ENCODE measurements around the gene SAXO1. TPM values are rescaled to one million over a fixed set of nuclear protein-coding genes. Genes with fewer than 3 reads are reported as not detected.
"Not testable (repeated sequence)": the region's sequence is repeated elsewhere in the genome, so short reads cannot be mapped to it uniquely, and the experiment has no call there.

SAXO1 gene
- total RNA-seq, 2 donors from 2014 or later = not detected

DNA sequence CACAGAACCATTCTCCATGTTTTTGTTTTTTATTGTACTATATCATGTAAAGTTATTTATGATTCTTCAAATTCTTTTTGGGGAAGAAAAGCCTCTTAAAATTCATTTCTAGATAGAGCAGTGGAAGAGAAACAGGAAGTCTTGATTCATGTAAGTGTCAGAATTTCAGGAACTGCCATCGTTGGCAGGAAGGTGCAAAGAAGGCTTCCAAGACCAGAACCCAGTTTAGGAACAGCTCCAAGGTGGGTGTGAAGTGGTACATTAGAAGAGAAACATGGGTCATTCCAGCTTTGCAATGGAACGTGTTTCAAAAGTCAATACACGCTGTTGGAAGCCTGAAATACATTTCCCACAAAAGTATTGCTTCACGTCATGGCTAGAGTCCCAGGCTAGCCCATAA lies 14.8 kb downstream of the SAXO1 start:
- no peak for ATAC-seq
- DNase-seq = no peak
- intact Hi-C loops (cut with DNase I, micrococcal nuclease) = no loop called here

GRCh38 chr9:19009391-19009965 lies 23.5 kb downstream of the SAXO1 start:
- no peak for ATAC-seq
- intact Hi-C loops (cut with DNase I, micrococcal nuclease) = no loop called here

GRCh38 chr9:19000133-19000532 lies 32.9 kb downstream of the SAXO1 start:
- ATAC-seq (no peak), DNase-seq (no peak)
- intact Hi-C loops (cut with DNase I, micrococcal nuclease) = no loop called here

More at GRCh38 chr9:19009391-19009965, 23.5 kb downstream of the SAXO1 start:
- no peak for DNase-seq

DNA sequence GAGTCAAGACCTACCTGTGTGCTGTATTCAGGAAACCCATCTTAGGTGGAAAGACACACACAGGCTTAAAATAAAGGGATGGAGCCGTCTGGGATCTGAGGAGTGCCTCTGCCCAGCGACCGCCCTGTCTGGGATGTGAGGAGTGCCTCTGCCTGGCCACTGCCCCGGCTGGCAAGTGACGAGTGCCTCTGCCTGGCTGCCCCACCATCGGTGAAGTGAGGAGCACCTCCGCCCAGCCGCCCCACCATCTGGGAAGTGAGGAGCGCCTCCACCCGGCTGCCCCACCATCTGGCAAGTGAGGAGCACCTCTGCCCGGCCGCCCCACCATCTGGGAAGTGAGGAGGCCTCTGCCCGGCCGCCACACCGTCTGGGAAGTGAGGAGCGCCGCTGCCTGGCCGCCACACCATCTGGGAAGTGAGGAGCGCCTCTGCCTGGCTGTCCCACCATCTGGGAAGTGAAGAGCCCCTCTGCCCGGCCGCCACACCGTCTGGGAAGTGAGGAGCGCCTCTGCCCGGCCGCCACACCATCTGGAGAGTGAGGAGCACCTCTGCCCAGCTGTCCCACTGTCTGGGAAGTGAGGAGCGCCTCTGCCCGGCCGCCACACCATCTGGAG lies 33.7 kb downstream of the SAXO1 start:
- DNase-seq = no peak
- intact Hi-C loops (cut with DNase I, micrococcal nuclease) = no loop called here
- ATAC-seq = no peak

DNA sequence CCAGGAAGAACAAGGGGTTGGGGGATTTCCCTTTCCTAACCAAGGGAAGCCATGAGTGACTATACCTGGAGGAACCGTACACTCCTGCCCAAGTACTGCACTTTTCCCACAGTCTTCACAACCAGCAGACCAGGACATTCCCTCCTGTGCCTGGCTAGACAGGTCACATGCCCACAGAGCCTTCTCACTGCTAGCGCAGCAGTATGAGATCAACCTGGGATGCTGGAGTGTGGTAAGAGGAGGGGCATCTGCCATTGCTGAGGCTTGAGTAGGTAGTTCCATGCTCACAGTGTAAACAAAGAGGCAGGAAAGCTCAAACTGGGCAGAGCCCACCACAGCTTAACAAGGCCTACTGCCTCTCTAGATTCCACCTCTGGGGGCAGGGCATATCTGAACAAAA lies 35.9 kb downstream of the SAXO1 start:
- DNase-seq (no peak), ATAC-seq (no peak)
- intact Hi-C loops (cut with DNase I, micrococcal nuclease) = no loop called here

DNA sequence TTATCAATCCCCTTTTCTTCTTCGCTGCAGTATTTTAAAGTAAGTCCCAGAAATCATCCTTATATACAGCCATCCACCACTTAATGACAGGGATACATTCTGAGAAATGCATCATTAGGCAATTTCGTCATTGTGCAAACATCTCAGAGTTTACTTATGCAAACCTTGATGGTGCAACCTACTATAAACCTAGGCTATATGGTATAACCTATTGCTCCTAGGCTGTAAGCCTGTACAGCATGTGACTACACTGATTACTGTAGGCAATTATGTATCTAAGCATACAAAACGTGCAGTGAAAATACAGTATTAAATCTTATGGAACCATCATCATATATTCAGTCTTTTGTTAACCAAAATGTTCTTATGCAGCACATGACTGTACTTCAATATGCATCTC lies 36.8 kb downstream of the SAXO1 start:
- peak; percentile 97 for ATAC-seq
- intact Hi-C loops (cut with DNase I, micrococcal nuclease) = no loop called here
- DNase-seq = no peak

DNA sequence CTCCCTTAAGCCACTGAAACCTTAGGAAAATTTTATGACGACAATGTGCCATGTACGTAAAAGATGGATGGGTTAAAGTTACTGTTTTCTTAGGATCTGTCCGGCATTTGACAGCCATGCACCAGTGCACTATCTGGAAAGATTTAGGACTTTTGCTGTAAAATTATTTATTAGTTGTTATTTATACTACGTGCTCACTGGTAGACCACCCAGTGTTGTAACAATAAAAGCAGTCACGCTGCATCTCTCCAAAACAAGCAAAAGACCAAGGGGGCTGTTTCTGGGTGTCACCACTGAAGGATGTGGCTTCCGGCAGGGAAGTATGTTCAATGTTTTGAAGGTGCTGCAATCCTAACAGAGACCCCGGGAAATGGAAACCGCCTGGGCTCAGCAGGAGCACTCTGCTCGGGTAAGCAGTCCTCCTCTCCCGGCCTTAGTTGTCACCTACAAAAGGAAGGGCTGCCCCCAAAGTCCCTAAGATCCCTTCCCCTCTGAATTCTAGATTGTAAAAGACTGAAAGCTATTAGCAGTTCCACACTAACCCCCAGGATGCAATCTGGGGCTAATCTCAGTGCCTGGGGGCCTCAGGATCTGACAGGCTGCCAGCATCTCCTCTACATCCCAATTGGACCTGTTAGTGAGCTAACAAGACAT lies 38.6 kb downstream of the SAXO1 start:
- DNase-seq = no peak
- no peak for ATAC-seq
- intact Hi-C loops (cut with DNase I, micrococcal nuclease) = no loop called here

DNA sequence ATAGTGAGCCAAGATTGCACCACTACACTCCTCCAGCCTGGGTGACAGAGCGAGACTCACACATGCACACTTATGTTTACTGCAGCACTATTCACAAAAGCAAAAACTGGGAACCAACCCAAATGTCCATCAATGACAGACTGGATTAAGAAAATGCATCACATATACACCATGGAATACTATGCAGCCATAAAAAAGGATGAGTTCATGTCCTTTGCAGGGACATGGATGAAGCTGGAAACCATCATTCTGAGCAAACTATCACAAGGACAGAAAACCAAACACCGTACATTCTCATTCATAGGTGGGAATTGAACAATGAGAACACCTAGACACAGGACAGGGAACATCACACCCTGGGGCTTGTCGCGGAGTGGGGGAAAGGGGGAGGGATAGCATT lies 41.8 kb downstream of the SAXO1 start:
- ATAC-seq; intact Hi-C loops (cut with DNase I, micrococcal nuclease); DNase-seq: not testable (repeated sequence)

- intact Hi-C loops (cut with DNase I, micrococcal nuclease) = no loop called here
- ATAC-seq = no peak
- no peak for DNase-seq
Observed at GRCh38 chr9:18990494-18990893, 42.5 kb downstream of the SAXO1 start.

DNA sequence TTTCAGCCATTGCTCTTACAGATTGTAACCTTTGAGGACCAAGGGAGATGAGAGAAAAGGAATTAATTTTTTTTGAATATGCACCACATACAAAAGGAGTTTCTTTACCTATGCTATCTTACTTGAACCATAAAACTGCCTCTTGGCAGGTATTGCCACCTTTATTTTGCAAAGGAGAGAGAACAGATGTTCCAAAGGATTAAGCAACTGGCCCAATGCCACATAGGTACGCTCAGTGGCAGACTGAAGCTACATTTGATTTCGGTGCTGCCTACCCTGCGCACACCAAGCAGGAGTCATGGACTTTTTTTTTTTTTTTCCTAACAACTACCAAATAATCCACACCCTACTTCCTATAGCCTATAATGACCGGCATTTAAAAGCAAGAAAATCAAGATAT lies 43.1 kb downstream of the SAXO1 start:
- DNase-seq (no peak), ATAC-seq (peak; percentile 75)
- intact Hi-C loops (cut with DNase I, micrococcal nuclease) = no loop called here

DNA sequence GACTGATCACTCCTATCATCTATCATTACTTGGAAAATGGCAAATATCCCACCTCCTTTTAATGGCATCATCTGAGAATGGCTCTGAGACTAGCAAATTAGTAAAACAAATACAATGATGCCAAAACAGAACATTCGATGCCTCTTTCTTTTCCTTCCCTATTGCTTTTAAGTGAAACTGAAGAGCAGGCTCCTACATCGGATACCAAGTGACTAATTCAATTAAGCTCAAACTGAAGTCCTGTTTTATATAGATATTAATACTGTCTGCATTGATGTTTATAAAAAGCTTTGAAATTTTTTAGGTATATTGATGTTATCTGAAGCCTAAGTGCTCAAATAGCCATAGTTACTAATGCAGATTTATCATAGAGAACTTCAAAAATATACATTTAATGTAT lies 43.9 kb downstream of the SAXO1 start:
- intact Hi-C loops (cut with DNase I, micrococcal nuclease) = no loop called here
- no peak for DNase-seq
- ATAC-seq = no peak

DNA sequence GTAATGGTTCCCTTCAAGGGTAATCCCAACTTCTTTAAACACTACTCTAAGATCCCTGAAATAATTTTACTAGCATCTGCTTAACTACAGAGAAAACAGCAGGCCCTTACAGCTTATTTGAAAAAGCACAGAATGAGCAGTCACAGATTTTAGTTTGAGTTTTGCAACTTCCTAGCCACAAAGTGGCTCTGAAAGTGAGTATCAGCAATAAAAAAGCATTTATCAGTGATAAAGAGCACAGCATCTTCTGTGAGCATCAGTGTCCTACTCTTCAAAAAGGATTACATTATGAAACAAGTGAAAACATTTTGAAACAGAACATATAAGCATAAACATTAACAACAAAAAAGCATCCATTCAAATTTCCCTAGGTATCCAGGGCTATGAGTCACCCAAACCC lies 45.0 kb downstream of the SAXO1 start:
- DNase-seq (no peak), ATAC-seq (no peak)
- intact Hi-C loops (cut with DNase I, micrococcal nuclease) = no loop called here

GRCh38 chr9:18985996-18986395 lies 47.0 kb downstream of the SAXO1 start:
- intact Hi-C loops (cut with DNase I, micrococcal nuclease) = no loop called here
- DNase-seq (no peak), ATAC-seq (no peak)

GRCh38 chr9:18985464-18985951 lies 47.5 kb downstream of the SAXO1 start:
- ATAC-seq (no peak), DNase-seq (no peak)
- intact Hi-C loops (cut with DNase I, micrococcal nuclease) = no loop called here

GRCh38 chr9:18982262-18982620 lies 50.8 kb downstream of the SAXO1 start:
- ATAC-seq (no peak), DNase-seq (peak in 1 of 2 donors; percentile 12)
- intact Hi-C loops (cut with DNase I, micrococcal nuclease) = no loop called here

DNA sequence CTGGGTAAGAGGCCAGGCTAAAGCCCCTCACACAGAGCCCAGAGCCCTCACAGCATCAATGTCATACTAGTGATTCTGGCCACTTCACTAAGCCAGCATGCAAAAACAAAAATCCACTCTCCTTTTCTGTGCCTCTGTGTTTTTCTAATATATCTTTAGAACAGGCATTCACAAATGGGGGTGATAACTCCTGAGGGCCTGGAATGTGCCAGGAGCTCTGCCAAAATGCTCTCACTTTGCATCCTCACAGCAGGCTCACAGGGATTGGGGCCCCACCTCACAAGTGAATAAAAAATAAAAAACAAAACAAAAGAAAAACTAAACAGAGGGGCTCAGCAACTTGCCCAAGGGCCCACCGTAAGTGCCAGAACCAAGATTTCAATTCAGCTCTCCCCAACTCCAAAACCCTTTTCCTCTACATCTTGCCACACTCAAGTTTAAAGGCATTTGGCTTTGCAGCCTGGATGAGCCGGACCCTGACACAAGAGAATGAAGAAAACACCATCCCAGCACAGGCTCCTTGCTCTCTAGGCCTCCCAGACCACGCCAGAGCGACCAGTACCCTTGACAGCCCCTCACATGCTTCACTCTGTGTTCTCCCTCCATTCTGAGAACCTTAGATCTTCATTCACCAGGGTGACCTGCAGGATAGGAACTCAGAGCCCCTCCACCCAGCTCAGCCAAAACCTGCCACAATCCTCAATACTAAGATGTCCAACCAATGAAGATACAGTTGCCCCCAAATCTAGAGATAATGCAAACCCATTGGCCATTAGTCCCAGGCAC lies 51.3 kb downstream of the SAXO1 start:
- intact Hi-C loops (cut with DNase I, micrococcal nuclease) = no loop called here
- ATAC-seq = no peak
- no peak for DNase-seq

- no peak for ATAC-seq
- no peak for DNase-seq
- intact Hi-C loops (cut with DNase I, micrococcal nuclease) = no loop called here
Observed at GRCh38 chr9:18980189-18980588, 52.8 kb downstream of the SAXO1 start.

GRCh38 chr9:18979367-18979766 lies 53.6 kb downstream of the SAXO1 start:
- DNase-seq = no peak

GRCh38 chr9:18978188-18978587 lies 54.8 kb downstream of the SAXO1 start:
- ATAC-seq = no peak
- DNase-seq = no peak
- intact Hi-C loops (cut with DNase I, micrococcal nuclease) = no loop called here

More at GRCh38 chr9:18979367-18979766, 53.6 kb downstream of the SAXO1 start:
- intact Hi-C loops (cut with DNase I, micrococcal nuclease) = no loop called here
- ATAC-seq = peak; percentile 51
